HG02970 (cell line): ENCODE results near the gene CD244.
"Not testable (repeated sequence)": the region's sequence is repeated elsewhere in the genome, so short reads cannot be mapped to it uniquely, and the experiment has no call there.

Experiments
- ATAC-seq: cut with Tn5 transposase; IDR thresholded peaks from one replicate; pipeline ENCODE4 v1.9.1; 2021; ENCODE audit warnings: mild to moderate bottlenecking, moderate library complexity, moderate number of reproducible peaks; ENCODE audit not compliant: unreplicated experiment, low FRiP score

Gene CD244

DNA sequence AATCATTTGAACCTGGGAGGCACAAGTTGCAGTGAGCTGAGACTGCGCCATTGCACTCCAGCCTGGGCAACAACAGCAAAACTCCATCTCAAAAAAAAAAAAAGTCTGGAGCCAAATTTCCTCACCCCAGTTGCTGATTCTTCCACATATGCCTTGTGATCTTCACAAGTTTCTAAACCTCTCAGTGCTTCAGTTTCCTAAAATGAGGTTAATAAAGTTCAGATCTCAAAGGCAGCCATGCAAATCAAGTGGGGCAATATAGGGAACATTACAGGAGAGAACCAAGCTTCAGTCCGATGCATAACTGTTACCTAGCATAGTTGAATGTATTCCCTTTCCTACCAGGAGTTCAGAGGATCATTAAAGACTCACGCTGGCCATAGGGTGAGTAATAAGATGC lies 17.5 kb upstream of the CD244 start:
- no peak for ATAC-seq

DNA sequence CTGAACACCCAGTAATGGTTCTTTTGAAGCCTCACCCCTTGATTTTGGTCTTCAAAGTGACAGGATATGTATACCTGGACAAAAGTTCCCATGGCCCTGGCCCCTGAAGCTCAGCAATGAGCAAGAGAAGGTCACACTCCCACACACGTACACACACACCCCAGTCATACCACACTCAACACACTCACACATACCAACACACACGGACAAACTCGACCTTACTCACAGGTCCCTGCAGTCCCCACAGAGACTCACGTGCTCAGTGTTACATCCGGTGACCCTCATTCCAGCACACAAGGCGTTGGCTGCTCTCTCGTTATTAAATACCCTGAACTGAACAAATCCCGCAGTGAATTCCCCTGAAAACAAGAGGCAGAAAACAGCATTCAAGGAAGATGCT lies 16.4 kb upstream of the CD244 start:
- no peak for ATAC-seq

DNA sequence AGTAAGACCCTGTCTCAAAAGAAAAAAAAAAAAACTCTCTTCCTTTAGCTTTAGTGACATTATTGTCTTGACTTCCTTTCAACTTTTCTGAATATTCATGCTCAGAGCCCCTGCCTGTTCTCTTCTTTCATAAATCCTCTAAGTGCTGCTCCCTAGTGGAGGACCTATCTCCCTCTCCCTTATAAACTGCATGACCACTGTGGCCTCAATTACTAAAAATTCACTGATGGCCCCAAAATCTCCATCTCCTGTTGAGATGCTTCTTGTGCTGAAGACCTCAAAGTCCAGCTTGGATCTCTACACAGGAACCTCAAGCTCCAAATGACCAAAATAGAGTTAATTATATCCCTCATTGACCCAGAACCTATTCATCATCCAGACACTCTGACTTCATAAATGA lies 14.5 kb upstream of the CD244 start:
- no peak for ATAC-seq

DNA sequence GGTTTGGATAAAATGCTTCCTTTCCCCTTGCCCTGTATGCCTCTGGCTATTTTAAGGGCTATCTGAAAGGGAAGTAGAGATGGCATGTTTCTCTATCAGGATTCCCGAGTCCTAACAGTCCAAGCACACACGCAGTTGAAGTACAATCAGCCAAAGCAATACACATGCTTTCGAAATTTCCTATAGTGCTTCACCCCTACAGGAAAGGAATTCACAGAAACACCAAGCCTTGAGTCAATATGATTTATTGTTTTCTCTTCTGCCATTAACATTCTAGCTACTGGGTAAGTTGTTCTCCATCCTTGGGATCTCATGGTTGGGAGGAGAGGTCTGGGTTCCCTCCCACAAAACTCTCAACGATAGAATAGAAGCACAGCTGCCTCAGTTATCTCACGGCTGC lies 13.6 kb upstream of the CD244 start:
- ATAC-seq = no peak

DNA sequence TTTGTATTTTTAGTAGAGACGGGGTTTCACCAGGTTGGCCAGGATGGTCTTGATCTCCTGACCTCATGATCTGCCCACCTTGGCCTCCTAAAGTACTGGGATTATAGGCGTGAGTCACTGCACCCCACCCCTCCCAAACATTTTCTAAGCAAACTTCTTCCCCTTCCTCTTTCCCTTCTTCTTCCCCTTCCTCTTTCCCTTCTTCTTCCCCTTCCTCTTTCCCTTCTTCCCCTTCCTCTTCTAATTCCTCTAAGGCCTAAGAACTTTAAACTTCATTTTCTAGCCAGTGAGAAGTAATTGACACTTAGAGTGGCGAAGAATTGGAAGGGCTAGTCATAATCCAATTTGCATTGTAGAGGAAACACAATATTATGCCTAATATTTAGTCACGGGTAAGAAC lies 12.9 kb upstream of the CD244 start:
- not testable (repeated sequence) for ATAC-seq

DNA sequence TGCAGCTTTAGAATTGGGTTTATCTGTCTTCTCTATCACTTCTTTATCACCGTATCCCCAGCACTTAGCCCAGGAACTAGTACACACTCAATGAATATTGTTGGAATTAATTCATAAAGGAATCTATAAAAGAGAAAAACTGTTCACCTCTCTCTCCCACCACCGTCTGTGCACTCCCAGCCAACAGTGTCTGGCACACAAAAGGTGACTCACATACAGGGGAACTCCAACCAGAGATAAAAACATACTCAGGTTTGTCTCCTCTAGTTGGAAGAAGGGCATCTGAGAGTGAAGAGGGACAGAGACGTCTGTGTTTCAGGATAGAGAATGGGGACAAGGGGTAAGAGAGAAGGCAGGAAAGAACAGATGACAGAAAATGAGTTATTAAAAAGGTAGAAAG lies 12.2 kb upstream of the CD244 start:
- ATAC-seq = no peak

DNA sequence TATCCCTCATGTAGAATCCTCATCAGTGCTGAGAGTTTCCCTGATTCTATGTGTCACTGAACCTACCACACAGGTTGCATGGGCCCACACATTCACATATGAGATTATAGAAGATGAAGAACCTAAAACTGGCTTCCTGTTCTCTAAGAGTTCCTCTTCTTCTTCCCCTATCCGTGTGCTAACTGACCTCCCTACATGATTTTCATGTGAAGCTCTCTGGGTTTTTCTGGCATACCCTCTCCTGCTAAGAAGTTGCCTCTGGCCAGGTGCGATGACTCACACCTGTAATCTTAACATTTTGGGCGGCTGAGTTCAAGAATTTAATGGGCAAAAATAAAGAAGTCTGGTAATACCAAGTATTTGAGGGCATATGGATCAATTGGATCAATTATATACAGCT lies 5.5 kb upstream of the CD244 start:
- ATAC-seq = no peak

DNA sequence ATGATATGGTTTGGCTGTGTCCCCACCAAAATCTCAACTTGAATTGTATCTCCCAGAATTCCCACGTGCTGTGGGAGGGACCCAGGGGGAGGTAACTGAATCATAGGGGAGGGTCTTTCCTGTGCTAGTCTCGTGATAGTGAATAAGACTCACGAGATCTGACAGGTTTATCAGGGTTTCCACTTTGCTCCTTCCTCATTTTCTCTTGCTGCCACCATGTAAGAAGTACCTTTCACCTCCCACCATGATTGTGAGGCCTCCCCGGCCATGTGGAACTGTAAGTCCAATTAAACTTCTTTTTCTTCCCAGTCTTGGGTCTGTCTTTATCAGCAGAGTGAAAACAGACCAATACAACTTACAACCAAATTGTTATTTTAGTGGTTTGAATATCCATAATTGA lies 5.0 kb upstream of the CD244 start:
- not testable (repeated sequence) for ATAC-seq

DNA sequence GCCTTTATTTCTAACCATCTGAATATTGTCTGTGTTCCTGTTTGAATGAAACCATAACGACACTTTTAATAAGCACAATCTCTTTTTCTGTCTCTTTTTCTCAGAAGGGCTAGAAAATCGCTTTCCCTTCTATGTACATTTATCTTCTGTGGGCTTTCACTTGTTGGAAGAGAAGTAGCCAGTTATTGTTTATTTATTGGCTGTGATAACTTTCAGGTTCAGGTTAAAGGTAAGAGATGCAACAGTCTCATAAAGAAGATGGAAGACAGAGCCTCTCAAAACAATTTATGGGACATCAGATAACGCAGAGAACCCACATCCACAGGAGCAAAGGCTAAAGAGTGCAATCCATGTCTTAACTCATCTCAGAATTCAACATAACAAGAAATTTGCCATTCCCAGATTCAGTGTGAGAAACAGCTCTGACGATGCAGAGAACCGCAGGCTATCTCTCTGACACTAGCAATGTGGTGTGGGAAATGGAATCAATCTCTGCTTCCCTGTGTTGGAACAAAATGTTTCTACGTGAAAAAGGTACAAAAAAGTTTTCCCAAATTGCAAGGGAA lies 4.1 kb upstream of the CD244 start:
- ATAC-seq = no peak

DNA sequence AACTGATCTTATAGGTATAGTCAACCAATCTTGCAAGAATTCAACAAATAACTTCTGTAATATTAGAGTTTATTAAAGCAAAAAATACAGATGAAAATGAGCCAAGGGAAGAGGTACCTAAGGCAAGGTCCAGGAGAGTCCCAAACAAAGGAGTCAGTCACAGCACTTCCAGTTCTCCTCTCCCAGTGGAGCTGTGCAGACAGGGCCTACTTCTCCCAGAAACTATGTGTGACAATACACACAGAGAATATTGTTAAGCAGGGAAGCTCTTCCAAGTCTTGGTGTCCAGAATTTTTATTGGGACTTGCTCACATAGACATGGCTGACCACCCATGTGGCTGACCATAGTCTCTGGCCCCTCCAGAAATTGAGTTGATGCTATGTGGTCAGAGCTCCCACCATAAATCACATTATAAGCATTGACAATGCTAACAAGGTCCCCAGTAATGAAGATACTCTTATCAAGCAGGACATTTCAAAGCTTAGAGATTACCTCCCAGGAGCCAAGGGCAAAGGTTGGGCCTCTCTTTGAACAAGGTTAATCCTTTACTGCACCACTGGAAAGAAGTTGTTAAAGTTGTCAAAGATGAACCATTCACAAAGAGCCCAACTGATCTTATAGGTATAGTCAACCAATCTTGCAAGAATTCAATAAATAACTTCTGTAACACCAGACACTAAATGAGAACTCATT lies 3.5 kb upstream of the CD244 start:
- ATAC-seq = no peak

DNA sequence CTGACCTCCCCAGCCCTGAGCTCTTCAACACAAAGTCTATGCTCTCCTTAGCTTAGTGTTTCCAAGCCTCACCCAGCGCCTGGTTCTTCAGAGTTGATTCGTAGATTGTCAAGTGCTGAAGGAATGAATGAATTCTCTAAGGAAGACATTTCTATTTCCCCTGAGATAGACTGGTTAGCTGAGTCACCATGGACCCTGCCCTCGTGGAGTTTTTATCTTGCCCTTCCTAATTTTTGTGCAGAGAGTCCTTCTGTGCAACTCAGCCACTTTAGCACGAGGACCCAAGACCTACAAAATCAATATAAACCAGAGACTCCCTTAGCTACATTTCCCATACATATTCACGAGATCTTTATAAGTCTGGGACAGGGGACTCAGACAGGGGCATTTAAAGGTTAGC lies 2.6 kb upstream of the CD244 start:
- ATAC-seq = no peak

DNA sequence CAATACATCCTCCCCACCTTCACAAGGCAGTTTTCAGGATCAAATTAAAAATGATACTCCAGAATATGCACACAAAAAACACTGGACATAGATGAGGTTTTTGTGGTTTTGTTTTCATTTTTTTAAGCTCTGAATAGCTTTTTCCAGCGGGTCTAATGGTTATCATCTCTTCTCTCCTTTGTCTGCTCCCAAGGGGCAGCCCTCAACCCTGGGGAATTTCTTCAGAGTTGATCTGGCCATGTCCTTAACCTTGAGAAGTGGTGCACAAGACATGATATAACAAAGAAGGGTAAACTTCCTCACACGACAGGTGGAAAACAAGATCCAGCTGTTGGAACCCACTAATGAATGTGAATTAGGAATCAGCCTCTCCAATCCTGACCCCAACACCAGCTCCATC lies 1.5 kb upstream of the CD244 start:
- ATAC-seq = no peak

DNA sequence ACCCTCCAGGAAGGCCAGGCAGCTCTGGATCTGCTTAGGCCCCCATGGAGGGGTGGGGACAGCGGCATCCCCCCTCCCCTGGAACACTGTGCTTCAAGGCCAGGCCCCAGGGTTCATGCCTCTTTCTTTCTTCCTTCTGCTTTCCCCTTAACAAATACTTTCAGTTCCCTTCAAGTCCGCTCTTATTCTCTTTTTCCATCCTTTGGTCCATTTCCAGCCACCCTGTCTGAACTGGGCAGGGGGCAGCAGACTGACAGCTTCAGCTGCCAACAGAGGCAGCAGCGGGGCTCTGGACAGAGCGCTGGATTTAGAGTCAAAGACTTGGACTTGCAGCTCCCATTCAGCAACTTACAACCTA lies 1.1 kb upstream of the CD244 start:
- ATAC-seq = no peak

DNA sequence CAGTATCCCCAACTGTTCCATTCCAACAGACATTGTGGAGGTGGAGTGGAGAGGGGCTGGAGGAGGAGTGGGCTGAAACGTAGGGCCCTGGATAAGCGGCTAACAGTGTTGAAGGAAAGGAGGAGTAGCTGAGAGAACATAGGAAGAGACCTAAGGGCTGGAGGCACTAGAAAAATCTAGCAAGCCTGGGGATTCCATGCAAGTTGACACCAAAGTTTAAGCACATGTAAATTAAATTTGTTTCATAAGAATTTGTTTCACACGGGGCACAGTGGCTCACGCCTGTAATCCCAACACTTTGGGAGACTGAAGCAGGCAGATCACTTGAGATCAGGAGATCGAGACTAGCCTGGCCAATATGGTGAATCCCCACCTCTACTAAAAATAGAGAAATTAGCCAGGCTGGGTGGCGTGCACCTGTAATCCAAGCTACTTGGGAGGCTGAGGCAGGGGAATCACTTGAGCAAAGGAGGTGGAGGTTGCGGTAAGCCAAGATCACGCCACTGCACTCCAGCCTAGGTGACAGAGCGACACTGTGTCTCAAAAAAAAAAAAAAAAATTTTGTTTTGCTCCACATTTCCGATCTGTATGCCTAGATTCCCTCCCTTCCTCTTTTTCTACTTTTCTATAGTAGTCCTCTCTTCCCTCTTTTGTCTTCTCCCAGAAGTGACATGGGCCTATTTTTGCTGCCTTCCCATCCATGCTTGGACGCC lies 530 bp upstream of the CD244 start:
- ATAC-seq = no peak

DNA sequence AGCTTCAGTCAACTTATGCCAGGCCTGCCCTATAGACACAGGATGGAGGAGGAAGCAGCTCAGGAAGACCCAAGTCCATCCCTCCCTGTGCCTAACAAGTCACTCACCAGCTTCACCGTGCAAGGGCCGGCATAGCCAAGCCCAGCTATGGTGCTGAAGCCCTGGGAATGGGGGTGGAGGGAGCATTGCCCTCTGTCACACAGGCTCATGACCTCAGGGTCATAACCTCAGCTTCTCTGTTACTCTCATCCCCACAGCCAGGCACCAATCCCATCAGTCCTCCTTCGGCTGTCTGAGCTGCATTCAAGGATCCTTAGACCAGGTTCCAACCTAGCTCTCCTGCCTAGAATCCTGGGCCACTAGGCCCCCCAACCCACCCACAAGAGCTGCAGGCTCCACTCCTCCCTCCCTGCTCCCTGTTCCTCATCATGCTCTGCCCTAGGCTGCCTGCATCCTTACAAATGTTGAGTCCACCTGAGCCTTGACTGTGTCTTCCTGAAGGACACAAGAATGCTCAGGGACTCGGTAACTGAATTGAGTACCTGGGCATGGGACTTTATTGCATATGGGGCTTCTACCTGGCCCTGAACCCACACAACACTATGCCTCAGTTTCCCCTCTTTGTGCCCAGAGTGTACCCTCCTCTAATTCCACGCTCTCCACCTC lies 1.7 kb downstream of the CD244 start:
- ATAC-seq = no peak

DNA sequence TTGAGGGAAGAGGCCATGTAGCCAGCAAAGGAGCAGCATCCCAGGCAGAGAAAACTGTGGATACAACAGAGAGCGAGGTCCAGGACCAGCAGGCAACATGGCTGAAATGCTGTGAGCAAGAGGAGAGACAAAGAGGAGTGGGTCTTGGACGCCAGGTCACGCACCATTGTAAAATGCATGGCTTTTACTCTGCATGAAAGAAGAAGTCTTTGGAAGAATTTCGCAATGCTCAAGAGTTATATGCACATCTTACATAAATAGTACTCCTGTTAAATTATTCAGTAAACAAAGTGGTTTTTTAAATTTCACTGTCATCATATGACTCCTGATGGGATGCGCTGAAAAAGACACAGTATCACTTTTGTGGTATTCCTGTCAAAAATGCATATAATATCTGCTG lies 3.5 kb downstream of the CD244 start:
- ATAC-seq = no peak

DNA sequence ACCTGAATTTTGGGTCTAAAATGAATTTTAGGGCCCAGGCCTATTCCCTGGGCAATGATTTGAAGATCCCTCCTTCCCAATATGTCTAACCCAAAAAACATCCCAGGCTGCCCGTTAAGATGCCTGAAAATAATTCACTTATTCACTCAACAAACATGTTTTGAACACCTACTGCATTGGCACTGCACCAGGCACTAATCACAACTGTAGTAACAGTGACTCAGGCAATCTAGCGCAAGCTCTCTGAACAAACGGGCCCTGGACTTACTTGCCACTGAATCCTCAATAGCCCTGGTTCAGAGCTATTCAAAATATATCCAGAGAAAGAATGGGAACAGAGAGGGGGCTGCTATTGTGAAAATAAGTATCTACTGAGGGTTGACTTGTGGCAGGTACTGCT lies 4.2 kb downstream of the CD244 start:
- no peak for ATAC-seq

DNA sequence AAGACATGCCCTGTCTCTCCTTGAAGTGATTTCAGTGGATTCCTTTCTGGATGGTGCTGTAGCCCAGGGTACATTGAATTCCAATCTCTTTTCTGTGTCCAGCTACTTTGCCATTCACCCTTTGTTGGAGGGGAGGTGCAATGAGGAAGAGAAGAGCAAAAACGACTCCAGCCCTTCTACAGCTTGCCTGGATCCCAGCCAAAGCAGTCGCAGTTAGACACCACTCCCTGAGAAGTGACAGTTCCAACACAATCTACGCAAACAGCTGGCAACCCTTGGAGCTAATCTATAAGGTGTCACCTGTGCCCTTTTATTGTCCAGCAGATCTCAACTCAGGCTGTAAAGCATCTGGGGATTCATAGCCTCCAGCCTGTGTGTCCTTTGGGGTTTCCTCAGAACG lies 4.6 kb downstream of the CD244 start:
- no peak for ATAC-seq

DNA sequence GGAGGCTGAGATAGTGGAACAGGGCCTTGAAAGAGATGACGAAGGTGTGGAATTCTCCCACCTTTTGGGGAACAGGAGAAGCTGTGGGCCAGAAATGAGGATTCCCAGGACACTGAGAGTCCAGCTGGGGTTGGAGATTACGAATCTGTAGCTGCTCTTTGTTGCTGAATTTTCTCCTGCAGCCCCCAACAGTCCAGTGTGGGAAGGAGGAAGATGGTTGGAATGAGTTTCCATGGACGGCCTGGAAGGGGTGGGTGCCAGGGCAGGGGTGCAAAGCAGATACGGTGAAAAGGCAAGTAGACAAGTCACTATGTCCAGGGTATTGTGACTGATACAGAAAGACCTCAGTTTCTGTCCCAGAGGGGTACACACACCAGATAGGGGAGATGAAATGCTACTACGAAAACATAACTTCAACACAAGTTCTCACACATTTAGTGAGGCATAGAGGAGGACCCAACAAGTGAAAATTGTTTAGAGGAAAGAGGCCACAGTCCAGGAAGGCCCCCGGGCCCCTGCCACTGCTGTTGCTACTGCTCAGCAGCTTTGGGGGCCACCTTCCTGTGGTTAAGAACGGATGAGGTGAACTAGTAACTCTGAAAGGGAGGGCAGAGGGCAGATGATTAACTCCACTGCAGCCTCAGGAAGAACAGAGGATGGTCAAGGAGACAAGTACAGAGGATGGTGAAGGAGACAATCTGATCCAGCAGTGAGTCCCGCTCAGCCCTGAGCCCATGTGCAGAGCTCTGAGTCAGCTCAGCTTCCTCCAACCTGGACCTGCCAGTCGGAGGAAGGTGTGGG lies 7.3 kb downstream of the CD244 start:
- ATAC-seq = peak; percentile 63

DNA sequence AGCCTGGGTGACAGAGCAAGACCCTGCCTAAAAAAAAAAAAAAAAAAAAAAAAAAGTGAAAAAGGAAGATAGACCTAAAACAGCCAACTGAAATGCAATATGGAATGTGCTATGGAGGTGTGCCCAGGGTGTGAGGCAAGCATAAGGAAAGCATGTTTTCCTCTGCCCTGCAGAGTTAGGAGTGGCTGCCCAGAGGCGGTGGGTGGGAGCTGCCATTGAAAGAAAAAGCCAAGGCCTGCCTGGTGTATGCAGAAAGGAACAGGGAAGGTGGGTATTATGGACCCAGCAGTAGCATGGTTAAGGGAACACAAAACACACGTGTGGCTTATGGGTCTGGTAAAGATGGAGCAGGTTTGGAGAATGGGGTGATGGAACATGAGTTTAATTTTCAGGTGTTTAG lies 8.9 kb downstream of the CD244 start:
- no peak for ATAC-seq

DNA sequence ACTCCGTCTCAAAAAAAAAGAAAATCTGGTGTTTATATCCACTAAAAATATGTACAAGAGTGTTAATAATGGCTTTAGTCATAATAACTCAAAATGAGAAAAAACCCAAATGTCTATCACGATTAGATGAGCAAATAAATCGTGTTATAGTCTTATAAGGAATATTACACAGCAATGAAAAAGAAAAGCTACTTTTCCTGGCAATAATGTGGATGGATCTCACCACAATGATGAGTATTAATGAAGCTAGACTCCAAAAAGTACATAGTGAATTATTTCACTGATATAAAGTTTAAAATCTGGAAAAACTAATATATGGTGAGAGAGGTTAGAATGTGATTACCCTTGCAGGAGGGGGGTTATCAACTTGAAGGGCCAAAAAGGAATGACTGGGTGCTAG lies 9.7 kb downstream of the CD244 start:
- ATAC-seq = no peak
